ENCODE measurements around the gene ARRDC4. TPM values are rescaled to one million over a fixed set of nuclear protein-coding genes. Genes with fewer than 3 reads are reported as not detected.

Gene ARRDC4
- total and polyA plus RNA-seq, 2 donors (not counting 1 experiment from before 2014, with no cell fraction given), result 1.1 to 6.7 TPM

DNA sequence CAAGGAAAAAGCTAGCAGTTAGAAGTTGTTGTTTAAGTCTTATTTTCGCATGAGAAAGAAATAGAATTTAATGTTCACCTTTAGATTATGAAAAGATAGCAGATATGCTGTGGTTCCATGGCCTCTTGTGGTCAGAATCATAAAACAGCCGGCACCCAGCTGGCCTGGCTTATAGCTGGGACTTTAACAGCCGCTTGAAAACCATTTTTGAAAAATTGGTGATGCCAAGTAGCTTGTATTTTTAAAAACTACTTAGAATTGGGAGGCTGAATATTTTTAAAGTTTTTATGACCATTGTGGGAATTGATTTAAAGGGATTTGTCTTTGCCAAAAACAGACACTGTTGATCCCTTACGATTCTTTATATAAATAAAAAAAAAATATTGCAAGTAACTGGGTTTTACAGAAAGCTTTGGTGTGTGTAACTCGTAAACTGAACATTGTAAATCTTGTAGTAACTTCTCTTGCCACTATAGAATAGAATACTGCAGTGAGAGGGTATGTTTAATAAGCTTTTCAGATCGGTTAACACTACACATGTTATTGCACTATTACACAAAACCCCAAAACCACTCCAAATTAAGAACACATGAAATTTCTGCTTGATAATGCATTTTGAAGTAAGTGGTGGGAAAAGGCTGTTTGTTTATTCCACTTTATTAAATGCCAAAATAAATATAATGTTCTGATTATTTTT, 6.6 kb downstream of the ARRDC4 start:
- no peak overlapping the region for H3K9ac ChIP-seq (ENCODE audit: low read length)
- TF ChIP-seq EZH2 (IDR thresholded peaks at IDR 0.05; ENCODE audit: borderline replicate concordance, insufficient read depth, low read depth, low read length, poor library complexity, severe bottlenecking), result no peak
- TF ChIP-seq, protein P1, sequence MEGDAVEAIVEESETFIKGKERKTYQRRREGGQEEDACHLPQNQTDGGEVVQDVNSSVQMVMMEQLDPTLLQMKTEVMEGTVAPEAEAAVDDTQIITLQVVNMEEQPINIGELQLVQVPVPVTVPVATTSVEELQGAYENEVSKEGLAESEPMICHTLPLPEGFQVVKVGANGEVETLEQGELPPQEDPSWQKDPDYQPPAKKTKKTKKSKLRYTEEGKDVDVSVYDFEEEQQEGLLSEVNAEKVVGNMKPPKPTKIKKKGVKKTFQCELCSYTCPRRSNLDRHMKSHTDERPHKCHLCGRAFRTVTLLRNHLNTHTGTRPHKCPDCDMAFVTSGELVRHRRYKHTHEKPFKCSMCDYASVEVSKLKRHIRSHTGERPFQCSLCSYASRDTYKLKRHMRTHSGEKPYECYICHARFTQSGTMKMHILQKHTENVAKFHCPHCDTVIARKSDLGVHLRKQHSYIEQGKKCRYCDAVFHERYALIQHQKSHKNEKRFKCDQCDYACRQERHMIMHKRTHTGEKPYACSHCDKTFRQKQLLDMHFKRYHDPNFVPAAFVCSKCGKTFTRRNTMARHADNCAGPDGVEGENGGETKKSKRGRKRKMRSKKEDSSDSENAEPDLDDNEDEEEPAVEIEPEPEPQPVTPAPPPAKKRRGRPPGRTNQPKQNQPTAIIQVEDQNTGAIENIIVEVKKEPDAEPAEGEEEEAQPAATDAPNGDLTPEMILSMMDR (IDR thresholded peaks at IDR 0.05), result no peak
- H3K27me3 Mint-ChIP-seq, result no peaks in the 10 kb centered on the region

DNA sequence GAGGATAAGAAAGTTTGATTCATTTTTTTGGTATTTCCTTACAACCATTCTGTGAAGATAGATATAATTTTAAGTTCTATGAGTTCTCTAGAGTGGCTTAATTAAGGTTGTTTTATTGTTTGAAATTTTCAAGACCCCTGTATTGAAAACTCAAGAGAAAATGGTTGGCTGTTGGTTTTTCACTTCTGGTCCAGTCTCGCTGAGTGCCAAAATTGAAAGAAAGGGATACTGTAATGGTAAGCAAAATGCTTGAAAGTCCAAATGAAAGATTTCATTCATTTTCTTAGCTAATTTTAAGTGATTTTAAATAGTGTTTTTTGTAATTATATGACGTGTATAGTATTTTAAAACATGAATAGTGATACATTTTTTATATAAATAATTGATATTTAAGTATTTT, 7.4 kb downstream of the ARRDC4 start:
- Histone ChIP-seq H3K27me3 (replicated peaks in 1 of 4; ENCODE audit: control extremely low read depth in 1 of 4, control insufficient read depth in 3 of 4, insufficient read depth in 4 of 4, low read length in 3 of 4) (no peaks in the 10 kb centered on the region), H3K9ac (ENCODE audit: low read length) (no peak overlapping the region), H3K4me1 (ENCODE audit: control insufficient read depth in 2 of 2, insufficient read depth in 2 of 2, low read length in 2 of 2) (no peaks in the 10 kb centered on the region), H4K20me1 (ENCODE audit: control insufficient read depth, insufficient read depth, low read length, poor library complexity, severe bottlenecking) (no peaks in the 10 kb centered on the region), H3K4me2 (replicated peaks; ENCODE audit: low read depth, low read length, poor library complexity, severe bottlenecking) (no peak overlapping the region), H3K36me3 (replicated peaks in 1 of 2; ENCODE audit: control extremely low read depth in 1 of 2, control insufficient read depth in 1 of 2, extremely low read depth in 1 of 2, insufficient read depth in 2 of 2, low read length in 1 of 2) (peaks cover 4 to 6% of the 10 kb centered on the region in 2 experiments), H3K4me3 (ENCODE audit: control extremely low read depth in 1 of 5, extremely low read depth in 1 of 5, insufficient read depth in 1 of 5, low read depth in 2 of 5, low read length in 4 of 5) (no peak overlapping the region), H3K79me2 (ENCODE audit: control insufficient read depth, insufficient read depth, low read length) (no peaks in the 10 kb centered on the region), H3K27ac (ENCODE audit: low read length in 2 of 2) (no peak overlapping the region), H2AFZ (ENCODE audit: insufficient read depth, low read depth, low read length, poor library complexity, severe bottlenecking) (no peak overlapping the region), H3K9me3 (ENCODE audit: control extremely low read depth in 1 of 3, control insufficient read depth in 2 of 3, insufficient read depth in 1 of 3, low read length in 2 of 3) (no peaks in the 10 kb centered on the region)
- Mint-ChIP-seq H3K4me3 (no peak overlapping the region), H3K4me1 (peaks cover 8% of the 10 kb centered on the region), H3K27ac (no peak overlapping the region), H3K9me3 (ENCODE audit: insufficient read depth) (no peaks in the 10 kb centered on the region), H3K27me3 (no peaks in the 10 kb centered on the region)
- no CpG with 5 or more reads among the region's 2 CpGs for whole genome bisulfite sequencing (ENCODE audit: insufficient coverage)
- ATAC-seq (ENCODE audit: low read depth), result no peak
- TF ChIP-seq EZH2 (IDR thresholded peaks at IDR 0.05; ENCODE audit: borderline replicate concordance, insufficient read depth, low read depth, low read length, poor library complexity, severe bottlenecking), result no peak
- TF ChIP-seq, protein P1 (IDR thresholded peaks at IDR 0.05), result no peak
- ChIA-PET CTCF (interaction anchor here (1.1 kb wide), 1 partner anchor 57 kb away, joined by 3 read pairs; no protein-coding TSS in a partner anchor), POLR2A (no interaction called here)
- intact Hi-C loops (cut with micrococcal nuclease), result no loop called here
- no peak for DNase-seq

More for the DNA sequence above, 6.6 kb downstream of the ARRDC4 start:
- Histone ChIP-seq H3K4me2 (replicated peaks; ENCODE audit: low read depth, low read length, poor library complexity, severe bottlenecking) (no peak overlapping the region), H3K4me3 (ENCODE audit: control extremely low read depth in 1 of 5, extremely low read depth in 1 of 5, insufficient read depth in 1 of 5, low read depth in 2 of 5, low read length in 4 of 5) (no peak overlapping the region), H3K79me2 (ENCODE audit: control insufficient read depth, insufficient read depth, low read length) (no peaks in the 10 kb centered on the region), H2AFZ (ENCODE audit: insufficient read depth, low read depth, low read length, poor library complexity, severe bottlenecking) (no peak overlapping the region), H3K27me3 (replicated peaks in 1 of 4; ENCODE audit: control extremely low read depth in 1 of 4, control insufficient read depth in 3 of 4, insufficient read depth in 4 of 4, low read length in 3 of 4) (no peaks in the 10 kb centered on the region), H3K27ac (ENCODE audit: low read length in 2 of 2) (no peak overlapping the region), H4K20me1 (ENCODE audit: control insufficient read depth, insufficient read depth, low read length, poor library complexity, severe bottlenecking) (no peaks in the 10 kb centered on the region), H3K9me3 (ENCODE audit: control extremely low read depth in 1 of 3, control insufficient read depth in 2 of 3, insufficient read depth in 1 of 3, low read length in 2 of 3) (no peaks in the 10 kb centered on the region), H3K36me3 (replicated peaks in 1 of 2; ENCODE audit: control extremely low read depth in 1 of 2, control insufficient read depth in 1 of 2, extremely low read depth in 1 of 2, insufficient read depth in 2 of 2, low read length in 1 of 2) (peaks cover 4 to 6% of the 10 kb centered on the region in 2 experiments), H3K4me1 (ENCODE audit: control insufficient read depth in 2 of 2, insufficient read depth in 2 of 2, low read length in 2 of 2) (no peaks in the 10 kb centered on the region)
- DNase-seq, result no peak
- 44% methylated on average over 3 of the region's 6 CpGs for WGBS (ENCODE audit: insufficient coverage)
- ATAC-seq (ENCODE audit: low read depth), result no peak
- Mint-ChIP-seq H3K27ac (no peak overlapping the region), H3K9me3 (ENCODE audit: insufficient read depth) (no peaks in the 10 kb centered on the region), H3K4me3 (no peak overlapping the region), H3K4me1 (peaks cover 11% of the 10 kb centered on the region)
- CTCF ChIA-PET, result interaction anchor here (1.1 kb wide), 1 partner anchor 56 kb away, joined by 3 read pairs; no protein-coding TSS in a partner anchor
- POLR2A ChIA-PET, result no interaction called here
- intact Hi-C loops (cut with micrococcal nuclease), result no loop called here

Measured in B cell (primary cell).